ENCODE data around the gene CDH9.

- TF ChIP-seq POLR2A (IDR thresholded peaks at IDR 0.05) (no peak), CTCF (IDR thresholded peaks at IDR 0.05) (no peak), POLR2AphosphoS5 (IDR thresholded peaks at IDR 0.05) (no peak)
Measured at GRCh38 chr5:27009540-27009915, 28.9 kb downstream of the CDH9 start.
